ENCODE results near the gene CACNA1B.

CACNA1B gene

DNA sequence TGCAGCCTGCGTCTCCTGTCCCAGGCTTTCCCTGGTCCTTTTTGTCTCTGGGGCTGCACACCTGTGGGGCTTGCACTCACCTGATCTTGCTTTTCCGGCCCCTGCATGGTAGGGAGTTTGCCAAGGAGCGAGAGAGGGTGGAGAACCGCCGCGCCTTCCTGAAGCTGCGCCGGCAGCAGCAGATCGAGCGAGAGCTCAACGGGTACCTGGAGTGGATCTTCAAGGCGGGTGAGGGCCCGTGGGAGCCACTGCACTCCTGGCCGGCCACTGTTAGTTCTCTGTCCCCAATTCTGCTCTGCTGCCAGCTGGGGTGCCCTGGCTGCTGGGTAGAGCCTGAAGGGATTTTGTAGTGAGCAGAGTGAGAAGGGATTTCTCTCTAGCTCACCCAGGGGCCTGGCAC is 78.0 kb downstream of the CACNA1B start:
- no peak overlapping the region for H3K9ac ChIP-seq (ENCODE audit: low read length)
- peaks cover 56% of the 10 kb centered on the region for H3K27me3 ChIP-seq (replicated peaks; ENCODE audit: insufficient read depth, low read length)
- no peaks in the 10 kb centered on the region for H4K20me1 ChIP-seq (ENCODE audit: insufficient read depth, low read length)

DNA sequence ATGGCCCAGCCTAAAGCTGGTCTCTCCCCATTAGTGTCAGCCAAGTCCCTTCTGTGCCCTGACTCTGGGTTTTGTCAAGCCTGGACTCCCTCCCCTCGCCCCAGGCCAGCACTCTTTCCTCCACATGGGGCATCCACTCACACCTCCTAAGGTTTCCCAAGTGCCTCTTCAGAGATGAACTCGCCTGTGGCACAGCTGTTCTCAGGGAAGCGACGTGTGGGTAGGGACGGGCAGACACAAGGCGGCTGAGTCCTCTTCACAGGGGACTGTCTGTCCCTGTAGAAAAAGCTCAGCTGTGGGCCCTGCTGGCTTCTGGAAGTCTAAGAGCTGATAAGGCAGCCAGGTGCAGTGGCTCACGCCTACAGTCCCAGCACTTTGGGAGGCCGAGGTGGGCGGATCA is 78.5 kb downstream of the CACNA1B start:
- Histone ChIP-seq H3K27me3 (replicated peaks; ENCODE audit: insufficient read depth, low read length) (peaks cover 56% of the 10 kb centered on the region), H3K4me1 (ENCODE audit: low read length) (no peaks in the 10 kb centered on the region), H3K27ac (ENCODE audit: low read length) (no peak overlapping the region), H3F3A (ENCODE audit: insufficient read depth, low read length) (no peaks in the 10 kb centered on the region), H3K4me3 (ENCODE audit: low read length) (no peak overlapping the region), H3K36me3 (replicated peaks; ENCODE audit: insufficient read depth, low read length) (no peaks in the 10 kb centered on the region), H3K9me3 (replicated peaks; ENCODE audit: insufficient read depth, low read length) (no peaks in the 10 kb centered on the region), H3K9me2 (replicated peaks; ENCODE audit: insufficient read depth, low read length) (no peaks in the 10 kb centered on the region), H2AFZ (ENCODE audit: low read length) (no peak overlapping the region), H4K20me1 (ENCODE audit: insufficient read depth, low read length) (no peaks in the 10 kb centered on the region), H3K4me2 (ENCODE audit: low read depth, low read length) (no peak overlapping the region), H3K9ac (ENCODE audit: low read length) (no peak overlapping the region), H3K79me2 (ENCODE audit: low read length) (no peaks in the 10 kb centered on the region)
- TF ChIP-seq, protein P1, sequence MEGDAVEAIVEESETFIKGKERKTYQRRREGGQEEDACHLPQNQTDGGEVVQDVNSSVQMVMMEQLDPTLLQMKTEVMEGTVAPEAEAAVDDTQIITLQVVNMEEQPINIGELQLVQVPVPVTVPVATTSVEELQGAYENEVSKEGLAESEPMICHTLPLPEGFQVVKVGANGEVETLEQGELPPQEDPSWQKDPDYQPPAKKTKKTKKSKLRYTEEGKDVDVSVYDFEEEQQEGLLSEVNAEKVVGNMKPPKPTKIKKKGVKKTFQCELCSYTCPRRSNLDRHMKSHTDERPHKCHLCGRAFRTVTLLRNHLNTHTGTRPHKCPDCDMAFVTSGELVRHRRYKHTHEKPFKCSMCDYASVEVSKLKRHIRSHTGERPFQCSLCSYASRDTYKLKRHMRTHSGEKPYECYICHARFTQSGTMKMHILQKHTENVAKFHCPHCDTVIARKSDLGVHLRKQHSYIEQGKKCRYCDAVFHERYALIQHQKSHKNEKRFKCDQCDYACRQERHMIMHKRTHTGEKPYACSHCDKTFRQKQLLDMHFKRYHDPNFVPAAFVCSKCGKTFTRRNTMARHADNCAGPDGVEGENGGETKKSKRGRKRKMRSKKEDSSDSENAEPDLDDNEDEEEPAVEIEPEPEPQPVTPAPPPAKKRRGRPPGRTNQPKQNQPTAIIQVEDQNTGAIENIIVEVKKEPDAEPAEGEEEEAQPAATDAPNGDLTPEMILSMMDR (IDR thresholded peaks at IDR 0.05; ENCODE audit: low read length) = no peak
- TF ChIP-seq EZH2phosphoT487 (IDR thresholded peaks at IDR 0.05; ENCODE audit: low read length) = no peak
- TF ChIP-seq EZH2 (optimal IDR thresholded peaks at IDR 0.05; ENCODE audit: low read depth, low read length) = no peak
- DNase-seq = no peak

More for the DNA sequence above, 78.0 kb downstream of the CACNA1B start:
- H3K9me2 ChIP-seq (replicated peaks; ENCODE audit: insufficient read depth, low read length) = no peaks in the 10 kb centered on the region
- H3F3A ChIP-seq (ENCODE audit: insufficient read depth, low read length) = no peaks in the 10 kb centered on the region
- no peak overlapping the region for H3K4me2 ChIP-seq (ENCODE audit: low read depth, low read length)
- H3K79me2 ChIP-seq (ENCODE audit: low read length) = no peaks in the 10 kb centered on the region
- H3K9me3 ChIP-seq (replicated peaks; ENCODE audit: insufficient read depth, low read length) = no peaks in the 10 kb centered on the region
- no peak overlapping the region for H3K4me3 ChIP-seq (ENCODE audit: low read length)
- DNase-seq = no peak
- no peaks in the 10 kb centered on the region for H3K36me3 ChIP-seq (replicated peaks; ENCODE audit: insufficient read depth, low read length)
- TF ChIP-seq, protein P1 (IDR thresholded peaks at IDR 0.05; ENCODE audit: low read length) = no peak
- TF ChIP-seq EZH2 (optimal IDR thresholded peaks at IDR 0.05; ENCODE audit: low read depth, low read length) (no peak), EZH2phosphoT487 (IDR thresholded peaks at IDR 0.05; ENCODE audit: low read length) (no peak)
- no peak overlapping the region for H2AFZ ChIP-seq (ENCODE audit: low read length)
- no peaks in the 10 kb centered on the region for H3K4me1 ChIP-seq (ENCODE audit: low read length)
- H3K27ac ChIP-seq (ENCODE audit: low read length) = no peak overlapping the region

DNA sequence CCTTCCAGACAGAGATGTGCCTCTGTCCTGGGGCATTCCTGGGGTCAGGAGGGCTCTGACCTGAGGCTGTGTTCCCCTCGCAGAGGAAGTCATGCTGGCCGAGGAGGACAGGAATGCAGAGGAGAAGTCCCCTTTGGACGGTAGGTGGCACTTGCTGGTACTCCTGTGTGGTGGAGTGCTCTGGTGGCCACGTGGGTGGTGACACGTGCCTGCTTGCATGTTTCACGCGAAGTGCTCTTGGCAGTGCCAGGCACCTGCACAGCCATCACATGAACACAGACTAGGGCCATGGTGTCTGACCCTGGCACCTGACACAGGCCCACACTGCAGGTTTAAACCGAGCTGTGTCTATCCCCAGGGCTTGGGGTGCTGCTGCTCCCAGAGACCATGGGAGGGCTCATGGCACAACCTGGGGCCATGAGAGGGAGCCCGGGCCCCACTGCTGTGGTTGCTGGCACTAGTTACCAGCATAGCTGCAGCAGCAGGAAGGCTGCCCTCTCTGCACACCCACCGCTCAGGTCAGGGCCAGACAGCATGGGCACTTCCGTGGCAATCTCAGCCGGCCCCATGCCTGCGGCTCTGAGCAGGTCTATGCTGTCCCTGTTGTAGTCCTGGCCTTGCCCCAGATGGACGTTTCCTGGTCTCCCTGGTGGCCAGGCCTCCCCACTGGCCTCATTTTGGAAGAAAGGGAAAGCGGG is 79.3 kb downstream of the CACNA1B start:
- H3K9me2 ChIP-seq (replicated peaks; ENCODE audit: insufficient read depth, low read length) = no peaks in the 10 kb centered on the region
- no peak overlapping the region for H3K9ac ChIP-seq (ENCODE audit: low read length)
- H3K4me3 ChIP-seq (ENCODE audit: low read length) = no peak overlapping the region
- no peaks in the 10 kb centered on the region for H3K9me3 ChIP-seq (replicated peaks; ENCODE audit: insufficient read depth, low read length)
- H3F3A ChIP-seq (ENCODE audit: insufficient read depth, low read length) = no peaks in the 10 kb centered on the region
- H3K4me2 ChIP-seq (ENCODE audit: low read depth, low read length) = no peak overlapping the region
- H3K27me3 ChIP-seq (replicated peaks; ENCODE audit: insufficient read depth, low read length) = peaks cover 62% of the 10 kb centered on the region
- no peak for TF ChIP-seq EZH2phosphoT487 (IDR thresholded peaks at IDR 0.05; ENCODE audit: low read length)
- no peak for TF ChIP-seq EZH2 (optimal IDR thresholded peaks at IDR 0.05; ENCODE audit: low read depth, low read length)
- TF ChIP-seq, protein P1 (IDR thresholded peaks at IDR 0.05; ENCODE audit: low read length) = 0 out of 2 replicates have a peak, but pooled peaks have one; percentile 3
- no peak overlapping the region for H3K27ac ChIP-seq (ENCODE audit: low read length)
- DNase-seq = no peak
- no peaks in the 10 kb centered on the region for H4K20me1 ChIP-seq (ENCODE audit: insufficient read depth, low read length)
- no peaks in the 10 kb centered on the region for H3K79me2 ChIP-seq (ENCODE audit: low read length)
- no peaks in the 10 kb centered on the region for H3K4me1 ChIP-seq (ENCODE audit: low read length)
- no peaks in the 10 kb centered on the region for H3K36me3 ChIP-seq (replicated peaks; ENCODE audit: insufficient read depth, low read length)
- no peak overlapping the region for H2AFZ ChIP-seq (ENCODE audit: low read length)
